ENCODE data around the gene PCDHA5. TPM values are rescaled to one million over a fixed set of nuclear protein-coding genes. Genes with fewer than 3 reads are reported as not detected.
"Not testable (repeated sequence)": the region's sequence is repeated elsewhere in the genome, so short reads cannot be mapped to it uniquely, and the experiment has no call there.

PCDHA5 gene
- total RNA-seq, 1 donor from 2014 or later = 3.4 TPM

- Mint-ChIP-seq H3K9me3 (ENCODE audit: low read depth) (peaks cover 29% of the 10 kb centered on the region), H3K27ac (peak within 1 kb of the TSS; percentile 63), H3K36me3 (ENCODE audit: insufficient read depth) (peaks cover 59% of the 10 kb centered on the region), H3K4me1 (ENCODE audit: low read depth) (no peaks in the 10 kb centered on the region), H3K27me3 (no peaks in the 10 kb centered on the region), H3K4me3 (ENCODE audit: low read depth) (peak within 1 kb of the TSS; percentile 65)
- no peak for TF ChIP-seq CTCF (IDR thresholded peaks at IDR 0.05; ENCODE audit: unreplicated experiment)
- DNase-seq (ENCODE audit: low spot score, unreplicated experiment) = no peak
Measured at GRCh38 chr5:140833993-140834392, 12.6 kb downstream of the PCDHA5 start, which contains the start of gene PCDHA7. PCDHA7 (plus strand) TSS chr5:140834269; CDS start chr5:140834384, 115 bp downstream.

GRCh38 chr5:140834439-140835008 is 13.1 kb downstream of the PCDHA5 start:
- peaks cover 29% of the 10 kb centered on the region for H3K9me3 Mint-ChIP-seq (ENCODE audit: low read depth)
- H3K27me3 Mint-ChIP-seq; H3K4me1 Mint-ChIP-seq (ENCODE audit: low read depth); DNase-seq (ENCODE audit: low spot score, unreplicated experiment): not testable (repeated sequence)
- H3K4me3 Mint-ChIP-seq (ENCODE audit: low read depth) = peak overlapping the region; percentile 65
- H3K36me3 Mint-ChIP-seq (ENCODE audit: insufficient read depth) = peaks cover 57% of the 10 kb centered on the region
- peak overlapping the region; percentile 63 for H3K27ac Mint-ChIP-seq

GRCh38 chr5:140835622-140836510 is 14.5 kb downstream of the PCDHA5 start:
- no peaks in the 10 kb centered on the region for H3K4me1 Mint-ChIP-seq (ENCODE audit: low read depth)
- H3K27ac Mint-ChIP-seq = no peak overlapping the region
- DNase-seq (ENCODE audit: low spot score, unreplicated experiment) = no peak
- peaks cover 35% of the 10 kb centered on the region for H3K9me3 Mint-ChIP-seq (ENCODE audit: low read depth)
- H3K27me3 Mint-ChIP-seq = no peaks in the 10 kb centered on the region
- H3K4me3 Mint-ChIP-seq (ENCODE audit: low read depth) = no peak overlapping the region
- no peak for TF ChIP-seq CTCF (IDR thresholded peaks at IDR 0.05; ENCODE audit: unreplicated experiment)
- H3K36me3 Mint-ChIP-seq (ENCODE audit: insufficient read depth) = peaks cover 66% of the 10 kb centered on the region

- no peak for TF ChIP-seq CTCF (IDR thresholded peaks at IDR 0.05; ENCODE audit: unreplicated experiment)
- Mint-ChIP-seq H3K27ac (no peak within 1 kb of the TSS), H3K36me3 (ENCODE audit: insufficient read depth) (peaks cover 51% of the 10 kb centered on the region), H3K27me3 (no peaks in the 10 kb centered on the region), H3K9me3 (ENCODE audit: low read depth) (peaks cover 27% of the 10 kb centered on the region), H3K4me1 (ENCODE audit: low read depth) (no peaks in the 10 kb centered on the region), H3K4me3 (ENCODE audit: low read depth) (peak within 1 kb of the TSS; percentile 38)
- DNase-seq (ENCODE audit: low spot score, unreplicated experiment) = no peak
Measured at GRCh38 chr5:140840978-140841962, 19.9 kb downstream of the PCDHA5 start, which contains the start of gene PCDHA8. PCDHA8 (plus strand) TSS chr5:140841187; CDS start chr5:140841322, 135 bp downstream.

- Mint-ChIP-seq H3K4me3 (ENCODE audit: low read depth) (no peak overlapping the region), H3K27me3 (no peaks in the 10 kb centered on the region), H3K27ac (no peak overlapping the region), H3K9me3 (ENCODE audit: low read depth) (peaks cover 36% of the 10 kb centered on the region), H3K4me1 (ENCODE audit: low read depth) (no peaks in the 10 kb centered on the region), H3K36me3 (ENCODE audit: insufficient read depth) (peaks cover 58% of the 10 kb centered on the region)
- TF ChIP-seq CTCF (IDR thresholded peaks at IDR 0.05; ENCODE audit: unreplicated experiment) = no peak
- DNase-seq (ENCODE audit: low spot score, unreplicated experiment) = no peak
Measured at GRCh38 chr5:140842798-140843733, 21.7 kb downstream of the PCDHA5 start.

GRCh38 chr5:140848139-140849102 is 27.0 kb downstream of the PCDHA5 start, which contains the start of gene PCDHA9:
PCDHA9 (plus strand) TSS chr5:140848382; CDS start chr5:140848496, 114 bp downstream.
- Mint-ChIP-seq H3K36me3 (ENCODE audit: insufficient read depth) (peaks cover 53% of the 10 kb centered on the region), H3K27ac (peak within 1 kb of the TSS; percentile 37), H3K9me3 (ENCODE audit: low read depth) (peaks cover 21% of the 10 kb centered on the region), H3K4me3 (ENCODE audit: low read depth) (peak within 1 kb of the TSS; percentile 48)
- not testable (repeated sequence) for DNase-seq (ENCODE audit: low spot score, unreplicated experiment); H3K27me3 Mint-ChIP-seq; H3K4me1 Mint-ChIP-seq (ENCODE audit: low read depth)
